IMR-90 (cell line): ENCODE results near the gene KIF25. TPM values are rescaled to one million over a fixed set of nuclear protein-coding genes. Genes with fewer than 3 reads are reported as not detected.

Source experiments
- ATAC-seq: fragments of 200-7000 bp; cut with Tn5 transposase; 2 replicates; pipeline ENCODE4 v1.9.1; 2020; ENCODE audit warnings: low read depth, mild to moderate bottlenecking, moderate library complexity
- BruUV-seq: library from RNA; stranded (reverse); fragments of 400-500 nt; replicated peaks from 2 replicates; lab custom pipeline; 2021; lab: Mats Ljungman, UMichigan
- CTCF ChIA-PET: fragments of 300-600 bp; formaldehyde crosslinking; extraction: SDS; loops from one replicate; lab custom pipeline; 2021; ENCODE audit warnings: antibody characterized with exemption; lab: Yijun Ruan, JAX
- POLR2A ChIA-PET: fragments of 300-600 bp; sonication (Branson Sonifier 250); formaldehyde crosslinking; loops from one replicate; lab custom pipeline; 2022; ENCODE audit warnings: antibody characterized with exemption; ENCODE audit not compliant: unreplicated experiment; lab: Charles Lee
- DNase-seq: peaks from one replicate; pipeline ENCODE4 v3.0.0; 2013
- H2AFZ ChIP-seq: replicated peaks from 2 replicates; pipeline ENCODE3; 2013; ENCODE audit warnings: low read length, mild to moderate bottlenecking; ENCODE audit not compliant: poor library complexity
- H2AK5ac ChIP-seq: 2 replicates; pipeline ENCODE4 v1.6.1; 2013; ENCODE audit warnings: low read depth, low read length, inconsistent platforms
- H2AK9ac ChIP-seq: replicated peaks from 2 replicates; pipeline ENCODE3; 2013; ENCODE audit warnings: mild to moderate bottlenecking, low read depth, low read length, moderate library complexity; ENCODE audit not compliant: poor library complexity
- H2BK120ac ChIP-seq: 2 replicates; pipeline ENCODE4 v1.6.1; 2013; ENCODE audit warnings: low read depth, low read length, inconsistent platforms
- H2BK15ac ChIP-seq: 3 replicates; pipeline ENCODE4 v1.6.1; 2013; ENCODE audit warnings: low read depth, low read length, inconsistent platforms
- H2BK20ac ChIP-seq: 2 replicates; pipeline ENCODE4 v1.6.1; 2013; ENCODE audit warnings: low read depth, mild to moderate bottlenecking, inconsistent platforms, low read length, moderate library complexity
- H2BK5ac ChIP-seq: 2 replicates; pipeline ENCODE4 v1.6.1; 2013; ENCODE audit warnings: mild to moderate bottlenecking, low read depth, low read length, inconsistent platforms; ENCODE audit not compliant: poor library complexity, severe bottlenecking
- H3K14ac ChIP-seq: replicated peaks from 2 replicates; pipeline ENCODE4 v1.6.1; 2013; ENCODE audit warnings: low read depth, low read length, inconsistent platforms
- H3K18ac ChIP-seq: 2 replicates; pipeline ENCODE4 v1.6.1; 2013; ENCODE audit warnings: low read depth, low read length, control low read depth
- H3K23ac ChIP-seq: 2 replicates; pipeline ENCODE4 v1.6.1; 2013; ENCODE audit warnings: low read depth, low read length, inconsistent platforms
- H3K27ac ChIP-seq: 2 replicates; pipeline ENCODE4 v1.5.1; 2013; ENCODE audit warnings: mild to moderate bottlenecking, control low read depth, low read length; ENCODE audit not compliant: insufficient read depth
- H3K27me3 ChIP-seq: 2 replicates; pipeline ENCODE4 v1.6.1; 2013; ENCODE audit warnings: low read length; ENCODE audit not compliant: control insufficient read depth, insufficient read depth
- H3K36me3 ChIP-seq: 2 replicates; pipeline ENCODE4 v1.6.1; 2013; ENCODE audit warnings: low read length, mixed read lengths; ENCODE audit not compliant: control insufficient read depth, insufficient read depth
- H3K4ac ChIP-seq: 2 replicates; pipeline ENCODE4 v1.6.1; 2013; ENCODE audit warnings: low read depth, low read length, inconsistent platforms
- H3K4me1 ChIP-seq: 2 replicates; pipeline ENCODE4 v1.6.1; 2013; ENCODE audit warnings: low read length, mixed read lengths; ENCODE audit not compliant: control insufficient read depth, insufficient read depth
- H3K4me2 ChIP-seq: 2 replicates; pipeline ENCODE4 v1.6.1; 2013; ENCODE audit warnings: low read depth, mild to moderate bottlenecking, control low read depth, low read length, moderate library complexity
- H3K4me3 ChIP-seq: 2 replicates; pipeline ENCODE4 v1.5.1; 2013; ENCODE audit warnings: low read depth, mild to moderate bottlenecking, control low read depth, low read length, moderate library complexity; ENCODE audit not compliant: insufficient read depth
- H3K56ac ChIP-seq: 2 replicates; pipeline ENCODE4 v1.6.1; 2013; ENCODE audit warnings: low read length, inconsistent platforms; ENCODE audit not compliant: insufficient read depth; ENCODE audit errors: extremely low read depth
- H3K79me1 ChIP-seq, 2 experiments: 2 replicates each; pipeline ENCODE4 v1.6.1; 2013; ENCODE audit warnings: low read length in 2 of 2, inconsistent platforms in 1 of 2, low read depth in 1 of 2
- H3K9ac ChIP-seq: 2 replicates; pipeline ENCODE4 v1.6.1; 2013; ENCODE audit warnings: low read depth, low read length, control low read depth
- H3K9me1 ChIP-seq: 2 replicates; pipeline ENCODE4 v1.6.1; 2013; ENCODE audit warnings: low read length, inconsistent platforms; ENCODE audit not compliant: insufficient read depth
- H3K9me3 ChIP-seq: 2 replicates; pipeline ENCODE4 v1.6.1; 2013; ENCODE audit warnings: low read length; ENCODE audit not compliant: control insufficient read depth, insufficient read depth
- H4K20me1 ChIP-seq: 2 replicates; pipeline ENCODE4 v1.6.1; 2013; ENCODE audit warnings: low read length, inconsistent platforms; ENCODE audit not compliant: insufficient read depth
- H4K5ac ChIP-seq: 2 replicates; pipeline ENCODE4 v1.6.1; 2013; ENCODE audit warnings: mild to moderate bottlenecking, low read depth, low read length, control low read depth
- H4K8ac ChIP-seq, 2 experiments: 2 replicates each; pipeline ENCODE4 v1.6.1; 2013; ENCODE audit warnings: low read depth in 2 of 2, low read length in 2 of 2, control low read depth in 1 of 2, inconsistent platforms in 1 of 2
- H4K91ac ChIP-seq: 2 replicates; pipeline ENCODE4 v1.6.1; 2013; ENCODE audit warnings: low read depth, low read length, inconsistent platforms; ENCODE audit not compliant: insufficient read depth
- CEBPB ChIP-seq: IDR thresholded peaks from 2 replicates; pipeline ENCODE4 v1.6.1; 2012; ENCODE audit warnings: low read depth, low read length, improper control_type of control experiment
- MXI1 ChIP-seq: IDR thresholded peaks from 2 replicates; pipeline ENCODE4 v1.6.1; 2012; ENCODE audit warnings: low read depth, mild to moderate bottlenecking, low read length, moderate library complexity, borderline replicate concordance
- RAD21 ChIP-seq: IDR thresholded peaks from 2 replicates; pipeline ENCODE4 v1.6.1; 2012; ENCODE audit warnings: low read length, improper control_type of control experiment
- RCOR1 ChIP-seq: IDR thresholded peaks from 2 replicates; pipeline ENCODE4 v1.6.1; 2012; ENCODE audit warnings: mild to moderate bottlenecking, low read length, improper control_type of control experiment; ENCODE audit not compliant: insufficient replicate concordance
- WGBS, 2 experiments: methylation state at CpG; one replicate each; pipeline versions ENCODE4 v1.1.5 to v1.1.7; 2013; ENCODE audit warnings: missing lambda C conversion rate in 2 of 2; ENCODE audit not compliant: insufficient read length in 1 of 2; ENCODE audit errors: extremely low coverage in 2 of 2; 5-methylcytosine and 5-hydroxymethylcytosine counted together
- dilution Hi-C: fragments of 300-500 bp; cut with HindIII; formaldehyde crosslinking; loops from one replicate; pipeline ENCODE4 v1.14.3; 2018; ENCODE audit warnings: low sequenced_read_pairs; ENCODE audit not compliant: unreplicated experiment
- in situ Hi-C: fragments of 300-500 bp; cut with MboI; formaldehyde crosslinking; loops from 3 replicates; pipeline ENCODE4 v1.14.3; 2019; ENCODE audit warnings: low sequenced_read_pairs, inconsistent platforms, mixed read lengths
- intact Hi-C: fragments of 100-400 bp; cut with micrococcal nuclease; formaldehyde crosslinking; loops from 2 replicates; pipeline ENCODE4 v1.10.0; 2022
- polyA plus RNA-seq, 3 experiments: library from polyadenylated mRNA; depleted of rRNA; stranded (reverse); fragments of >200 nt; gene quantifications; 2 replicates each; pipeline ENCODE4 v1.2.3, GENCODE V29; 2012; ENCODE audit warnings: low replicate concordance in 1 of 3
- total RNA-seq: library from RNA; depleted of rRNA; stranded (reverse); fragments of >200 nt; gene quantifications from 2 replicates; pipeline ENCODE4 v1.2.3, GENCODE V29; 2012

KIF25 gene
- total and polyA plus RNA-seq, 2 of the 4 experiments (the other 2 are of a cell fraction) = not detected

GRCh38 chr6:168016721-168017525 is 19.5 kb downstream of the KIF25 start:
- WGBS, 2 experiments = 60% methylated on average over 4 of the region's 18 CpGs; no CpG with 5 or more reads in 1 of the 2 experiments
- Histone ChIP-seq H3K4me2 (no peak overlapping the region), H4K20me1 (no peaks in the 10 kb centered on the region), H2BK15ac (no peak overlapping the region), H3K14ac (no peak overlapping the region), H3K27ac (no peak overlapping the region), H3K79me1 (no peaks in the 10 kb centered on the region), H2AK5ac (no peak overlapping the region), H3K4me3 (no peak overlapping the region), H3K18ac (no peak overlapping the region), H3K23ac (no peak overlapping the region), H3K4ac (no peak overlapping the region), H2BK120ac (no peak overlapping the region), H4K8ac (no peak overlapping the region), H3K27me3 (peaks cover 14% of the 10 kb centered on the region), H2BK20ac (no peak overlapping the region), H2BK5ac (no peak overlapping the region), H3K56ac (no peak overlapping the region), H3K9me1 (no peaks in the 10 kb centered on the region), H2AK9ac (no peak overlapping the region), H3K36me3 (no peaks in the 10 kb centered on the region), H3K9me3 (peaks cover 22% of the 10 kb centered on the region), H3K4me1 (no peaks in the 10 kb centered on the region), H3K9ac (no peak overlapping the region), H4K5ac (no peak overlapping the region), H2AFZ (no peak overlapping the region), H4K91ac (no peak overlapping the region)
- ATAC-seq = no peak
- intact Hi-C loops = no loop called here
- dilution Hi-C loops = no loop called here
- no peak for TF ChIP-seq CEBPB
- no peak for TF ChIP-seq MXI1
- TF ChIP-seq RCOR1 = no peak
- TF ChIP-seq RAD21 = no peak
- in situ Hi-C loops = no loop called here
- no peak for DNase-seq
- ChIA-PET CTCF (interaction anchor here (0.9 kb wide), 1 partner anchor 15 kb away, joined by 4 read pairs; no protein-coding TSS in a partner anchor), POLR2A (no interaction called here)
- no TSS peak for BruUV-seq
